Ectodermal cell (in vitro differentiated cells): ENCODE data around the gene AGBL4.

Experiments used
- H3K27ac ChIP-seq: 2 replicates; pipeline ENCODE4 v1.7.0; 2013; ENCODE audit warnings: mild to moderate bottlenecking, low read depth, low read length; ENCODE audit not compliant: insufficient read depth, poor library complexity, severe bottlenecking
- H3K27me3 ChIP-seq: 2 replicates; pipeline ENCODE4 v1.7.0; 2013; ENCODE audit warnings: mild to moderate bottlenecking, low read length; ENCODE audit not compliant: insufficient read depth, control insufficient read depth, poor library complexity, severe bottlenecking
- H3K36me3 ChIP-seq: one replicate; pipeline ENCODE4 v1.7.0; 2013; ENCODE audit warnings: low read length; ENCODE audit not compliant: control insufficient read depth, insufficient read depth
- H3K4me1 ChIP-seq: one replicate; pipeline ENCODE4 v1.7.0; 2013; ENCODE audit warnings: low read length; ENCODE audit not compliant: control insufficient read depth, insufficient read depth
- H3K4me3 ChIP-seq: 2 replicates; pipeline ENCODE4 v1.7.0; 2013; ENCODE audit warnings: low read depth, low read length, control low read depth; ENCODE audit not compliant: insufficient read depth
- H3K9me3 ChIP-seq: 2 replicates; pipeline ENCODE4 v1.7.0; 2013; ENCODE audit warnings: mild to moderate bottlenecking, low read length, moderate library complexity; ENCODE audit not compliant: control insufficient read depth
- WGBS, 2 experiments: methylation state at CpG; one replicate each; pipeline ENCODE4 v1.1.7; 2013; ENCODE audit warnings: missing lambda C conversion rate in 2 of 2; 5-methylcytosine and 5-hydroxymethylcytosine counted together

The AGBL4 gene

GRCh38 chr1:49208712-49209111, 815.0 kb downstream of the AGBL4 start:
- Histone ChIP-seq H3K27ac (no peak overlapping the region), H3K27me3 (no peaks in the 10 kb centered on the region), H3K4me3 (no peak overlapping the region), H3K4me1 (no peaks in the 10 kb centered on the region), H3K36me3 (no peaks in the 10 kb centered on the region), H3K9me3 (peaks cover 2% of the 10 kb centered on the region)
- 71 to 77% methylated on average over 4 of the region's 4 CpGs for WGBS, 2 experiments

GRCh38 chr1:49204720-49205119, 819.0 kb downstream of the AGBL4 start:
- Histone ChIP-seq H3K4me3 (no peak overlapping the region), H3K27ac (no peak overlapping the region), H3K9me3 (peaks cover 6% of the 10 kb centered on the region), H3K27me3 (no peaks in the 10 kb centered on the region), H3K4me1 (no peaks in the 10 kb centered on the region), H3K36me3 (no peaks in the 10 kb centered on the region)
- 33 to 49% methylated on average over 1 of the region's 1 CpG for WGBS, 2 experiments

- peaks cover 4% of the 10 kb centered on the region for H3K9me3 ChIP-seq
- H3K27me3 ChIP-seq: no peaks in the 10 kb centered on the region
- H3K4me3 ChIP-seq: no peak overlapping the region
- no peaks in the 10 kb centered on the region for H3K36me3 ChIP-seq
- H3K4me1 ChIP-seq: no peaks in the 10 kb centered on the region
- H3K27ac ChIP-seq: no peak overlapping the region
- no CpG with 5 or more reads among the region's 1 CpG for WGBS, 2 experiments
These were observed 823.0 kb downstream of the AGBL4 start for GRCh38 chr1:49200738-49201137.

- no peaks in the 10 kb centered on the region for H3K4me1 ChIP-seq
- H3K27me3 ChIP-seq: no peaks in the 10 kb centered on the region
- H3K36me3 ChIP-seq: no peaks in the 10 kb centered on the region
- H3K27ac ChIP-seq: no peak overlapping the region
- peaks cover 4% of the 10 kb centered on the region for H3K9me3 ChIP-seq
- no peak overlapping the region for H3K4me3 ChIP-seq
These were observed 824.2 kb downstream of the AGBL4 start for GRCh38 chr1:49199564-49199963.

GRCh38 chr1:49197081-49197480, 826.7 kb downstream of the AGBL4 start:
- no peaks in the 10 kb centered on the region for H3K27me3 ChIP-seq
- no peaks in the 10 kb centered on the region for H3K36me3 ChIP-seq
- no peak overlapping the region for H3K4me3 ChIP-seq
- H3K9me3 ChIP-seq: no peaks in the 10 kb centered on the region
- no peak overlapping the region for H3K27ac ChIP-seq
- no peaks in the 10 kb centered on the region for H3K4me1 ChIP-seq
- 80 to 93% methylated on average over 2 of the region's 2 CpGs for WGBS, 2 experiments

GRCh38 chr1:49190138-49190537, 833.6 kb downstream of the AGBL4 start:
- Histone ChIP-seq H3K4me3 (no peak overlapping the region), H3K36me3 (no peaks in the 10 kb centered on the region), H3K27ac (no peak overlapping the region), H3K27me3 (no peaks in the 10 kb centered on the region), H3K4me1 (no peaks in the 10 kb centered on the region), H3K9me3 (peaks cover 6% of the 10 kb centered on the region)
- WGBS, 2 experiments: 71 to 75% methylated on average over 1 of the region's 1 CpG

- H3K9me3 ChIP-seq: peaks cover 11% of the 10 kb centered on the region
- 95% methylated on average over 2 of the region's 3 CpGs; no CpG with 5 or more reads in 1 of the 2 experiments for WGBS, 2 experiments
- no peak overlapping the region for H3K4me3 ChIP-seq
- no peaks in the 10 kb centered on the region for H3K36me3 ChIP-seq
- no peak overlapping the region for H3K27ac ChIP-seq
- no peaks in the 10 kb centered on the region for H3K4me1 ChIP-seq
- no peaks in the 10 kb centered on the region for H3K27me3 ChIP-seq
These were observed 836.7 kb downstream of the AGBL4 start for GRCh38 chr1:49187056-49187455.

GRCh38 chr1:49185450-49185980, 838.2 kb downstream of the AGBL4 start:
- Histone ChIP-seq H3K36me3 (no peaks in the 10 kb centered on the region), H3K27me3 (no peaks in the 10 kb centered on the region), H3K9me3 (peaks cover 5% of the 10 kb centered on the region), H3K27ac (no peak overlapping the region), H3K4me3 (no peak overlapping the region), H3K4me1 (no peaks in the 10 kb centered on the region)
- WGBS, 2 experiments: 67 to 72% methylated on average over 4 of the region's 4 CpGs

GRCh38 chr1:49183489-49183888, 840.3 kb downstream of the AGBL4 start:
- Histone ChIP-seq H3K9me3 (peaks cover 9% of the 10 kb centered on the region), H3K27ac (no peak overlapping the region), H3K4me3 (no peak overlapping the region), H3K4me1 (no peaks in the 10 kb centered on the region), H3K27me3 (no peaks in the 10 kb centered on the region), H3K36me3 (no peaks in the 10 kb centered on the region)

- Histone ChIP-seq H3K4me1 (no peaks in the 10 kb centered on the region), H3K36me3 (no peaks in the 10 kb centered on the region), H3K27me3 (no peaks in the 10 kb centered on the region), H3K27ac (no peak overlapping the region), H3K9me3 (peaks cover 9% of the 10 kb centered on the region), H3K4me3 (no peak overlapping the region)
- WGBS, 2 experiments: 57 to 63% methylated on average over 2 of the region's 2 CpGs
These were observed 842.7 kb downstream of the AGBL4 start for GRCh38 chr1:49181033-49181432.
